ENCODE data around the gene BLTP2.
"Not testable (repeated sequence)": the region's sequence is repeated elsewhere in the genome, so short reads cannot be mapped to it uniquely, and the experiment has no call there.

The BLTP2 gene

GRCh38 chr17:28615260-28615940 is 29.6 kb downstream of the BLTP2 start:
- TF ChIP-seq CTCF (IDR thresholded peaks at IDR 0.05; ENCODE audit: low read length, missing control alignments) = no peak
- H3K4me3 ChIP-seq (replicated peaks; ENCODE audit: low read depth, low read length) = no peak overlapping the region
- no peak for DNase-seq (ENCODE audit: low read depth)

GRCh38 chr17:28613931-28614381 is 31.0 kb downstream of the BLTP2 start, which contains the start of gene RSKR:
TSS of gene RSKR (minus strand) at chr17:28614185. CDS start at chr17:28614161, 24 bp downstream.
- no peak for TF ChIP-seq CTCF (IDR thresholded peaks at IDR 0.05; ENCODE audit: low read length, missing control alignments)
- peak; percentile 3 for DNase-seq (ENCODE audit: low read depth)
- no peak within 1 kb of the TSS for H3K4me3 ChIP-seq (replicated peaks; ENCODE audit: low read depth, low read length)

GRCh38 chr17:28612936-28613872 is 31.8 kb downstream of the BLTP2 start:
- peak; percentile 82 for TF ChIP-seq CTCF (IDR thresholded peaks at IDR 0.05; ENCODE audit: low read length, missing control alignments)
- DNase-seq (ENCODE audit: low read depth) = peak; percentile 54
- no peak overlapping the region for H3K4me3 ChIP-seq (replicated peaks; ENCODE audit: low read depth, low read length)

GRCh38 chr17:28612531-28612930 is 32.4 kb downstream of the BLTP2 start:
- TF ChIP-seq CTCF (IDR thresholded peaks at IDR 0.05; ENCODE audit: low read length, missing control alignments) = no peak
- no peak overlapping the region for H3K4me3 ChIP-seq (replicated peaks; ENCODE audit: low read depth, low read length)
- DNase-seq (ENCODE audit: low read depth) = no peak

GRCh38 chr17:28610376-28610775 is 34.6 kb downstream of the BLTP2 start:
- no peak for TF ChIP-seq CTCF (IDR thresholded peaks at IDR 0.05; ENCODE audit: low read length, missing control alignments)
- no peak for DNase-seq (ENCODE audit: low read depth)
- H3K4me3 ChIP-seq (replicated peaks; ENCODE audit: low read depth, low read length) = no peak overlapping the region

GRCh38 chr17:28604031-28604430 is 40.9 kb downstream of the BLTP2 start:
- not testable (repeated sequence) for H3K4me3 ChIP-seq (replicated peaks; ENCODE audit: low read depth, low read length); DNase-seq (ENCODE audit: low read depth)

Measured in fibroblast of pulmonary artery (primary cell).